CD4-positive, alpha-beta T cell (primary cell): Measurements from ENCODE around the gene ZSCAN5B. TPM values are rescaled to one million over a fixed set of nuclear protein-coding genes. Genes with fewer than 3 reads are reported as not detected.

Source experiments
- ATAC-seq: fragments of 200-7000 bp; cut with Tn5 transposase; one replicate; pipeline ENCODE4 v1.10.0; 2022; ENCODE audit warnings: mild to moderate bottlenecking; ENCODE audit not compliant: poor library complexity
- CTCF ChIA-PET: fragments of 350-600 bp; sonication (Branson Sonifier 250); formaldehyde crosslinking; loops from one replicate; lab custom pipeline; 2021; ENCODE audit warnings: antibody characterized with exemption, inconsistent platforms; lab: Charles Lee
- POLR2A ChIA-PET: fragments of 350-600 bp; sonication (Branson Sonifier 250); formaldehyde crosslinking; loops from one replicate; lab custom pipeline; 2021; ENCODE audit warnings: antibody characterized with exemption, inconsistent platforms; lab: Charles Lee
- DNase-seq, 14 experiments: peaks; one replicate each; pipeline ENCODE4 v3.0.0-alpha.2; 2013 to 2020; ENCODE audit warnings: mixed read lengths in 2 of 14
- H3K27ac ChIP-seq, 2 donors: one replicate each; pipeline versions ENCODE4 v1.5.1 to v1.7.0; 2013; ENCODE audit warnings: low read length in 2 of 2, low read depth in 1 of 2, mild to moderate bottlenecking in 1 of 2
- H3K27me3 ChIP-seq, 2 experiments: 1 replicate in 1 of 2; 2 replicates in 1 of 2; pipeline versions ENCODE4 v1.6.1 to v1.7.0; 2013; ENCODE audit warnings: low read length in 2 of 2, control low read depth in 1 of 2, mild to moderate bottlenecking in 1 of 2, moderate library complexity in 1 of 2; ENCODE audit not compliant: insufficient read depth in 2 of 2, control insufficient read depth in 1 of 2
- H3K36me3 ChIP-seq: one replicate; pipeline ENCODE4 v1.6.1; 2013; ENCODE audit warnings: low read length, control low read depth; ENCODE audit not compliant: insufficient read depth
- H3K4me1 ChIP-seq: one replicate; pipeline ENCODE4 v1.6.1; 2013; ENCODE audit warnings: low read length, control low read depth; ENCODE audit not compliant: insufficient read depth
- H3K4me3 ChIP-seq: one replicate; pipeline ENCODE4 v1.5.1; 2013; ENCODE audit warnings: mild to moderate bottlenecking, low read length, moderate library complexity
- H3K9me3 ChIP-seq, 2 experiments: 1 replicate in 1 of 2; 2 replicates in 1 of 2; pipeline versions ENCODE4 v1.6.1 to v1.7.0; 2013; ENCODE audit warnings: low read length in 2 of 2, mild to moderate bottlenecking in 2 of 2, control low read depth in 1 of 2, moderate library complexity in 1 of 2; ENCODE audit not compliant: control insufficient read depth in 1 of 2, insufficient read depth in 1 of 2
- H3K27ac Mint-ChIP-seq: one replicate; pipeline ENCODE4 v1.8.0; 2020; ENCODE audit warnings: mixed read lengths
- H3K27me3 Mint-ChIP-seq: one replicate; pipeline ENCODE4 v1.8.0; 2021; ENCODE audit warnings: mixed read lengths
- H3K36me3 Mint-ChIP-seq: one replicate; pipeline ENCODE4 v1.8.0; 2021; ENCODE audit warnings: low read depth, mixed read lengths
- H3K4me1 Mint-ChIP-seq: one replicate; pipeline ENCODE4 v1.8.0; 2021; ENCODE audit warnings: low read depth, mixed read lengths
- H3K4me3 Mint-ChIP-seq: one replicate; pipeline ENCODE4 v1.8.0; 2020; ENCODE audit warnings: mild to moderate bottlenecking, mixed read lengths
- H3K9me3 Mint-ChIP-seq: one replicate; pipeline ENCODE4 v1.8.0; 2020; ENCODE audit warnings: mixed read lengths
- CTCF ChIP-seq: fragments of 200-600 bp; IDR thresholded peaks from one replicate; pipeline ENCODE4 v1.8.0; 2022; ENCODE audit warnings: antibody characterized with exemption, mild to moderate bottlenecking
- intact Hi-C, 2 experiments: fragments of 100-400 bp; cut with DNase I in 1 of 2; cut with micrococcal nuclease in 1 of 2; formaldehyde crosslinking; loops; one replicate each; pipeline versions ENCODE4 v1.15.1 to v1.9.0; 2023 to 2025; cut with DNase I, micrococcal nuclease
- total RNA-seq, 174 experiments: library from RNA in 2 of 174; stranded (reverse) in 2 of 174; gene quantifications; one replicate each; pipeline ENCODE4 v1.2.3 and lab custom pipeline; 2021 to 2026

Gene ZSCAN5B
- total RNA-seq, 2 experiments from 2014 or later: not detected

- no peak overlapping the region for H3K27ac ChIP-seq
- ChIA-PET POLR2A (interaction anchor here (1.2 kb wide), 1 partner anchor 42 kb away, joined by 3 read pairs; no protein-coding TSS in a partner anchor), CTCF (no interaction called here)
- Mint-ChIP-seq H3K9me3 (no peaks in the 10 kb centered on the region), H3K4me3 (no peak overlapping the region), H3K4me1 (peaks cover 29% of the 10 kb centered on the region), H3K27me3 (no peaks in the 10 kb centered on the region), H3K27ac (peak overlapping the region; percentile 36), H3K36me3 (peaks cover 70% of the 10 kb centered on the region)
- intact Hi-C loops: no loop called here
- H3K27me3 ChIP-seq: no peaks in the 10 kb centered on the region
- H3K4me3 ChIP-seq: no peak overlapping the region
- H3K4me1 ChIP-seq: no peaks in the 10 kb centered on the region
- TF ChIP-seq CTCF: no peak
- no peaks in the 10 kb centered on the region for H3K9me3 ChIP-seq
- peaks cover 28% of the 10 kb centered on the region for H3K36me3 ChIP-seq
- no peak for ATAC-seq
- DNase-seq: no peak
Observed at GRCh38 chr19:56153507-56153906, 44.1 kb downstream of the ZSCAN5B start.

- Mint-ChIP-seq H3K36me3 (peaks cover 70% of the 10 kb centered on the region), H3K4me3 (no peak overlapping the region), H3K9me3 (no peaks in the 10 kb centered on the region), H3K4me1 (peaks cover 29% of the 10 kb centered on the region), H3K27ac (no peak overlapping the region), H3K27me3 (no peaks in the 10 kb centered on the region)
- no peaks in the 10 kb centered on the region for H3K27me3 ChIP-seq
- no peaks in the 10 kb centered on the region for H3K4me1 ChIP-seq
- H3K9me3 ChIP-seq: no peaks in the 10 kb centered on the region
- DNase-seq (no peak), ATAC-seq (no peak)
- H3K36me3 ChIP-seq: peaks cover 35% of the 10 kb centered on the region
- ChIA-PET POLR2A (interaction anchor here (1.2 kb wide), 1 partner anchor 41 kb away, joined by 3 read pairs; no protein-coding TSS in a partner anchor), CTCF (no interaction called here)
- no peak for TF ChIP-seq CTCF
- intact Hi-C loops: no loop called here
- no peak overlapping the region for H3K27ac ChIP-seq
- no peak overlapping the region for H3K4me3 ChIP-seq
Observed at GRCh38 chr19:56152644-56153043, 44.9 kb downstream of the ZSCAN5B start.

GRCh38 chr19:56150358-56150757 lies 47.2 kb downstream of the ZSCAN5B start:
- H3K27me3 Mint-ChIP-seq: no peaks in the 10 kb centered on the region
- no peaks in the 10 kb centered on the region for H3K4me1 ChIP-seq
- peaks cover 29% of the 10 kb centered on the region for H3K4me1 Mint-ChIP-seq
- intact Hi-C loops: no loop called here
- H3K27ac ChIP-seq: no peak overlapping the region
- no peak overlapping the region for H3K4me3 ChIP-seq
- H3K36me3 Mint-ChIP-seq: peaks cover 52% of the 10 kb centered on the region
- H3K36me3 ChIP-seq: peaks cover 40% of the 10 kb centered on the region
- H3K4me3 Mint-ChIP-seq: no peak overlapping the region
- H3K9me3 Mint-ChIP-seq: no peaks in the 10 kb centered on the region
- DNase-seq (no peak), ATAC-seq (no peak)
- ChIA-PET CTCF (no interaction called here), POLR2A (no interaction called here)
- H3K27me3 ChIP-seq: no peaks in the 10 kb centered on the region
- TF ChIP-seq CTCF: no peak
- H3K27ac Mint-ChIP-seq: no peak overlapping the region
- H3K9me3 ChIP-seq: no peaks in the 10 kb centered on the region
